ENCODE data around the gene C3orf20.

C3orf20 gene

GRCh38 chr3:14779069-14779685 lies 104.2 kb downstream of the C3orf20 start:
- no peak for DNase-seq

- DNase-seq: peak; percentile 7
Measured at GRCh38 chr3:14780927-14781507, 106.1 kb downstream of the C3orf20 start.

- DNase-seq: no peak
Measured at GRCh38 chr3:14783480-14784086, 108.6 kb downstream of the C3orf20 start.

GRCh38 chr3:14784087-14784681 lies 109.2 kb downstream of the C3orf20 start:
- DNase-seq: no peak

- no peak for DNase-seq
Measured at GRCh38 chr3:14785207-14786155, 110.5 kb downstream of the C3orf20 start.

GRCh38 chr3:14786369-14786768 lies 111.4 kb downstream of the C3orf20 start:
- DNase-seq: no peak

- no peak for DNase-seq
Measured at GRCh38 chr3:14787630-14788029, 112.7 kb downstream of the C3orf20 start.

- no peak for DNase-seq
Measured at GRCh38 chr3:14788644-14789043, 113.7 kb downstream of the C3orf20 start.

GRCh38 chr3:14789221-14789620 lies 114.3 kb downstream of the C3orf20 start:
- DNase-seq: no peak

- DNase-seq: no peak
Measured at GRCh38 chr3:14789640-14790285, 114.8 kb downstream of the C3orf20 start.

- no peak for DNase-seq
Measured at GRCh38 chr3:14791343-14791945, 116.5 kb downstream of the C3orf20 start.

- DNase-seq: no peak
Measured at GRCh38 chr3:14792691-14793121, 117.8 kb downstream of the C3orf20 start.

- DNase-seq: no peak
Measured at GRCh38 chr3:14793126-14793857, 118.4 kb downstream of the C3orf20 start.

GRCh38 chr3:14793858-14794234 lies 118.9 kb downstream of the C3orf20 start:
- DNase-seq: no peak

- DNase-seq: no peak
Measured at GRCh38 chr3:14794435-14794834, 119.5 kb downstream of the C3orf20 start.

GRCh38 chr3:14795996-14796395 lies 121.1 kb downstream of the C3orf20 start:
- no peak for DNase-seq

- no peak for DNase-seq
Measured at GRCh38 chr3:14796403-14797077, 121.6 kb downstream of the C3orf20 start.

- no peak for DNase-seq
Measured at GRCh38 chr3:14797731-14798130, 122.8 kb downstream of the C3orf20 start.

- DNase-seq: no peak
Measured at GRCh38 chr3:14798231-14798630, 123.3 kb downstream of the C3orf20 start.

- no peak for DNase-seq
Measured at GRCh38 chr3:14799146-14799545, 124.2 kb downstream of the C3orf20 start.

- DNase-seq: no peak
Measured at GRCh38 chr3:14801031-14801430, 126.1 kb downstream of the C3orf20 start.
